Brain microvascular endothelial cell (primary cell): Measurements from ENCODE around the gene TSPAN16.
A peak's percentile ranks its signal among the peaks of the same experiment; 100 is the strongest.
"Not testable (repeated sequence)": the region's sequence is repeated elsewhere in the genome, so short reads cannot be mapped to it uniquely, and the experiment has no call there.

Experiments
- DNase-seq: peaks from one replicate; pipeline ENCODE4 v3.0.0-alpha.2; 2020
- H3K27ac ChIP-seq: fragments of 250-450 bp; sonication (Bioruptor Pico); 2 replicates; pipeline ENCODE4 v1.5.1; 2020; ENCODE audit warnings: mild to moderate bottlenecking, moderate library complexity
- H3K27me3 ChIP-seq: fragments of 250-450 bp; sonication (Bioruptor Pico); replicated peaks from 2 replicates; pipeline ENCODE4 v1.5.1; 2020; ENCODE audit warnings: mild to moderate bottlenecking
- H3K36me3 ChIP-seq: fragments of 250-450 bp; sonication (Bioruptor Pico); replicated peaks from 2 replicates; pipeline ENCODE4 v1.5.1; 2020; ENCODE audit warnings: mild to moderate bottlenecking
- H3K4me3 ChIP-seq: 2 replicates; pipeline ENCODE4 v1.5.1; 2011; ENCODE audit warnings: low read depth, mild to moderate bottlenecking, control low read depth, low read length, moderate library complexity
- in situ Hi-C: cut with HindIII; loops from 2 replicates; pipeline ENCODE4 v1.10.0; 2017; ENCODE audit warnings: low sequenced_read_pairs, low pct_ligation_motif_present
- TF ChIP-seq, protein P1 (sequence below): IDR thresholded peaks from 2 replicates; pipeline ENCODE4 v1.5.1; 2011; ENCODE audit warnings: low read depth, mild to moderate bottlenecking, moderate library complexity, low read length, control low read depth, inconsistent platforms; ENCODE audit errors: missing control alignments

Gene TSPAN16

DNA sequence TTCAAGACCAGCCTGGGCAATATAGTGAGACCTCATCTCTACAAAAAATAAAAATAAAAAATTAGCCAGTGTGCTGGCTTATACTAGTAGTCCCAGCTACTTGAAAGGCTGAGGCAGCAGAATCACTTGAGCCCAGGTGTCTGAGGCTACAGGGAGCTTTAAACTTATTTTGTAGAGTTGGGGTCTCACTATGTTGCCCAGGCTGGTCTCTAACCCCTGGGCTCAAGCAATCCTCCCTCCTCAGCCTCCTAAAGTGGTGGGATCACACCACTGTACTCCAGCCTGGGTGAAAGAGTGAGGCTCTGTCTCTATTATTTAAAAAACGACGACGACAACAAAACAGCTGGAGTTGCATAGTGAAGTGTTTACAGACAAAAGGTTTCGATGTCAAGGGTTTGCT lies 35.5 kb downstream of the TSPAN16 start:
- in situ Hi-C loops = no loop called here
- H3K27me3 ChIP-seq = no peaks in the 10 kb centered on the region

DNA sequence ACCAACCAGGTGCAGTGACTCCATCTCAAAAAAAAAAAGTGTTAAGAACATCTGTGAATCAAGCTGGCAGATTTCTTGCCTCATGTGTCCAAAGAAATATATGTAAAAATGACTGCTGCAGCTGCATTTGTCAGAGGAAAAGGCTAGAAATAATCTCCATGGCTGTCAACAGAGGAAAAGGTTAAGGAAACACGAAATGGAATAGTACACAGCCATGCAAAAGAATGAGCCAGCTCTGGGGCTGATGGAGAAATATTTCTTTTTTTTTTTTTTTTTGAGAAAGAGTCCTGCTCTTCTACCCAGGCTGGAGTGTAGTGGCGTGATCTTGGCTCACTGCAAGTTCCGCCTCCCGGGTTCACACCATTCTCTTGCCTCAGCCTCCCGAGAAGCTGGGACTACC lies 36.9 kb downstream of the TSPAN16 start:
- no peak overlapping the region for H3K27ac ChIP-seq

More for the DNA sequence above, 35.5 kb downstream of the TSPAN16 start:
- Histone ChIP-seq H3K4me3 (no peak overlapping the region), H3K36me3 (no peaks in the 10 kb centered on the region), H3K27ac (no peak overlapping the region)
- TF ChIP-seq, protein P1, sequence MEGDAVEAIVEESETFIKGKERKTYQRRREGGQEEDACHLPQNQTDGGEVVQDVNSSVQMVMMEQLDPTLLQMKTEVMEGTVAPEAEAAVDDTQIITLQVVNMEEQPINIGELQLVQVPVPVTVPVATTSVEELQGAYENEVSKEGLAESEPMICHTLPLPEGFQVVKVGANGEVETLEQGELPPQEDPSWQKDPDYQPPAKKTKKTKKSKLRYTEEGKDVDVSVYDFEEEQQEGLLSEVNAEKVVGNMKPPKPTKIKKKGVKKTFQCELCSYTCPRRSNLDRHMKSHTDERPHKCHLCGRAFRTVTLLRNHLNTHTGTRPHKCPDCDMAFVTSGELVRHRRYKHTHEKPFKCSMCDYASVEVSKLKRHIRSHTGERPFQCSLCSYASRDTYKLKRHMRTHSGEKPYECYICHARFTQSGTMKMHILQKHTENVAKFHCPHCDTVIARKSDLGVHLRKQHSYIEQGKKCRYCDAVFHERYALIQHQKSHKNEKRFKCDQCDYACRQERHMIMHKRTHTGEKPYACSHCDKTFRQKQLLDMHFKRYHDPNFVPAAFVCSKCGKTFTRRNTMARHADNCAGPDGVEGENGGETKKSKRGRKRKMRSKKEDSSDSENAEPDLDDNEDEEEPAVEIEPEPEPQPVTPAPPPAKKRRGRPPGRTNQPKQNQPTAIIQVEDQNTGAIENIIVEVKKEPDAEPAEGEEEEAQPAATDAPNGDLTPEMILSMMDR = no peak
- no peak for DNase-seq

DNA sequence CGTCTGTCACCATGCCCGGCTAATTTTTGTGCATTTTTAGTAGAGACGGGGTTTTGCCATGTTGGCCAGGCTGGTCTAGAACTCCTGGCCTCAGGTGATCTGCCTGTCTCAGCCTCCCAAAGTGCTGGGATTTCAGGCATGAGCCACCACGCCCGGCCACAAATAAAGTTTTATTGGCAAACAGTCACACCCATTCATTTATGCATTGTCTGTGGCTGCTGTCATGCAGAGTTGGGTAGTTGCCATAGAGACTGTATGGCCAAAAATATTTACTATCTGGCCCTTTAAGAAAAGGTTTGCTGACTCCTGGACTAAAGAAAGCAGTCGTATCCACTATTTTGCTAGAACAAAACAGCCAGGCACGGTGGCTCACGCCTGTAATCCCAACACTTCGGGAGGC lies 37.9 kb downstream of the TSPAN16 start:
- H3K4me3 ChIP-seq, in situ Hi-C loops, H3K27ac ChIP-seq, H3K27me3 ChIP-seq, H3K36me3 ChIP-seq: not testable (repeated sequence)
- DNase-seq = peak; percentile 30

More for the DNA sequence above, 36.9 kb downstream of the TSPAN16 start:
- no peak for DNase-seq
- Histone ChIP-seq H3K27me3 (no peaks in the 10 kb centered on the region), H3K4me3 (no peak overlapping the region), H3K36me3 (no peaks in the 10 kb centered on the region)
- TF ChIP-seq, protein P1 = no peak
- in situ Hi-C loops = no loop called here

DNA sequence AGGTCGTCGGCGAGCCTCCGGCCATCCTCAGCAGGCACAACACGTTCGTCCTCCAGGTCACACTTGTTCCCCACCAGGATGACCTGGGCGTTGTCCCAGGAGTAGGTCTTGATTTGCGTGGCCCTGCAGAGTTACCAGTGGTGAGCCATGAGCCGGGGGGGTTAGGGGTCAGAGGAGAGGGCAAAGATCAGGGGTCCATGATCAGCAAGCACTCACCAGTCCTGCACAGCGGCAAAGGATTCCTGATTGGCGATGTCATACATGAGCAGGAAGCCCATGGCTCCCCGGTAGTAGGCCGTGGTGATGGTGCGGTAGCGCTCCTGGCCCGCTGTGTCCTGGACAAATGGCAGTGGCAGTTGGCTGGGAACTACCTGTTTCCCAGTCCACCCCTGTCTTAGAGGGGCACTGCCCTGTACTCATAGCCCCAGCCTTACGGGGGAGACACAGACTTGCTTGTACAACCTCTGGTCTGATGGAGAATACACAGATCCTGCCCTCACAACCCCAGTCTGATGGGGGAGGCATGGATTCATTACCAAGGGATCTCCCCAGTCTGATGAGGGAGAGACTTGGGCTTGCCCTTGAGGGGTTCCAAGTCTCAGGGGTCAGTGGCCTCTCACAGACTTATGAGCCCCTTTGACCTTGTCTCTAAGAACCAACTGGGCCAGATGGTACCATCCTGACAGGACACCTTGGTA lies 39.6 kb downstream of the TSPAN16 start:
- in situ Hi-C loops = no loop called here
- TF ChIP-seq, protein P1 = no peak
- H3K36me3 ChIP-seq = no peaks in the 10 kb centered on the region
- no peak for DNase-seq
- no peaks in the 10 kb centered on the region for H3K27me3 ChIP-seq
- no peak overlapping the region for H3K27ac ChIP-seq
- no peak overlapping the region for H3K4me3 ChIP-seq

DNA sequence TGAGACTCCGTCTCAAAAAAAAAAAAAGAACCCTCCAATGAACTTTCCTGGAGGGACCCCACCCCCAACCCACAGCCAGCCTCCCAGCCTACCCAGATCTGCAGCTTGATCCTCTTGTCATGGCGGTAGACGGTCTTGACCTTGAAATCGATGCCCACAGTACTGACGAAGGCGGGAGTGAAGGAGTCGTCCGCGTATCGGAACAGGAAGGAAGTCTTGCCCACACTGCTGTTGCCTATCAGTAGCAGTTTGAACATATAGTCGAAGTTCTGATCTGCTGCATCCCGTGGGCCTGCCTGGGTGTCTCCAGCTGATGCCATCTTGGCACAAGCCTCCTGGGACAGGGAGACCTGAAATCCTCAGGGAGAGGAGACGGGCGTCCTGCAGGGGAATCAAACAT lies 41.1 kb downstream of the TSPAN16 start:
- TF ChIP-seq, protein P1 = no peak
- in situ Hi-C loops = no loop called here
- Histone ChIP-seq H3K27me3 (no peaks in the 10 kb centered on the region), H3K36me3 (no peaks in the 10 kb centered on the region), H3K4me3 (no peak overlapping the region), H3K27ac (no peak overlapping the region)
- DNase-seq = no peak

DNA sequence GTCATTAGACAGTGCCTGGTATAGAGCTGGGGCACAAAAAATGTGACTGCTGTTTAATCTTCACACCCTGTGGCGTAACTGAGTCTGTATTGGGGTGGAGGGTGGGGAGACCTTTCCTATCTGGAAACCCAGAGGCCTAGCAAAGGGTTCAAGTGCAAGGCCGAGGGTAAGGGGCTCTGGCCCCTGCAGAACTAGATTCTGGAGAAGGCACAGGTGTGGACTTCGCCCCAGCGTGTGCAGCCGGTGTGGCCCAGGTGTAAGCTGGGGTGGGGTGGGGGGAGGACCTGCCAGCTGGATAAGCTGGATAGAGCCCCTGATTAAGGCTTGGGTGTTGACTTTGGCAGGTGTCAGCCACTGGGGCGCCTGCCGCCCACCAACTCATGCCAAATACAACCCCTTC lies 42.2 kb downstream of the TSPAN16 start:
- Histone ChIP-seq H3K27ac (no peak overlapping the region), H3K27me3 (no peaks in the 10 kb centered on the region), H3K4me3 (no peak overlapping the region), H3K36me3 (no peaks in the 10 kb centered on the region)
- in situ Hi-C loops = no loop called here
- DNase-seq = no peak
- TF ChIP-seq, protein P1 = no peak
